ENCODE results near the gene LARP7.
"Not testable (repeated sequence)": the region's sequence is repeated elsewhere in the genome, so short reads cannot be mapped to it uniquely, and the experiment has no call there.

LARP7 gene

GRCh38 chr4:112604589-112604988 lies 32.4 kb upstream of the LARP7 start:
- peak; percentile 25 for DNase-seq (ENCODE audit: low read depth)
- no peak overlapping the region for H3K4me3 ChIP-seq (ENCODE audit: control insufficient read depth, low read depth, low read length)
- peak; percentile 72 for TF ChIP-seq CTCF (IDR thresholded peaks at IDR 0.05; ENCODE audit: control insufficient read depth, insufficient read depth, low read depth, low read length, missing control alignments)

- not testable (repeated sequence) for DNase-seq (ENCODE audit: low read depth)
Observed at GRCh38 chr4:112612814-112613213, 24.1 kb upstream of the LARP7 start.

GRCh38 chr4:112616984-112617383 lies 20.0 kb upstream of the LARP7 start:
- no peak for TF ChIP-seq CTCF (IDR thresholded peaks at IDR 0.05; ENCODE audit: control insufficient read depth, insufficient read depth, low read depth, low read length, missing control alignments)
- DNase-seq (ENCODE audit: low read depth), result no peak
- H3K4me3 ChIP-seq (ENCODE audit: control insufficient read depth, low read depth, low read length), result no peak overlapping the region

More at GRCh38 chr4:112612814-112613213, 24.1 kb upstream of the LARP7 start:
- not testable (repeated sequence) for H3K4me3 ChIP-seq (ENCODE audit: control insufficient read depth, low read depth, low read length)

GRCh38 chr4:112626228-112626627 lies 10.7 kb upstream of the LARP7 start:
- TF ChIP-seq CTCF (IDR thresholded peaks at IDR 0.05; ENCODE audit: control insufficient read depth, insufficient read depth, low read depth, low read length, missing control alignments), result no peak
- DNase-seq (ENCODE audit: low read depth), result no peak

GRCh38 chr4:112633477-112634235 lies 3.3 kb upstream of the LARP7 start:
- H3K4me3 ChIP-seq (ENCODE audit: control insufficient read depth, low read depth, low read length), result no peak overlapping the region
- no peak for DNase-seq (ENCODE audit: low read depth)

More at GRCh38 chr4:112626228-112626627, 10.7 kb upstream of the LARP7 start:
- H3K4me3 ChIP-seq (ENCODE audit: control insufficient read depth, low read depth, low read length), result no peak overlapping the region

GRCh38 chr4:112637552-112637866 lies 566 bp downstream of the LARP7 start:
- H3K4me3 ChIP-seq (ENCODE audit: control insufficient read depth, low read depth, low read length), result peak overlapping the region; percentile 90
- no peak for DNase-seq (ENCODE audit: low read depth)
- no peak for TF ChIP-seq CTCF (IDR thresholded peaks at IDR 0.05; ENCODE audit: control insufficient read depth, insufficient read depth, low read depth, low read length, missing control alignments)

More at GRCh38 chr4:112633477-112634235, 3.3 kb upstream of the LARP7 start:
- TF ChIP-seq CTCF (IDR thresholded peaks at IDR 0.05; ENCODE audit: control insufficient read depth, insufficient read depth, low read depth, low read length, missing control alignments), result peak; percentile 47

- no peak for TF ChIP-seq CTCF (IDR thresholded peaks at IDR 0.05; ENCODE audit: control insufficient read depth, insufficient read depth, low read depth, low read length, missing control alignments)
- DNase-seq (ENCODE audit: low read depth), result no peak
- no peak overlapping the region for H3K4me3 ChIP-seq (ENCODE audit: control insufficient read depth, low read depth, low read length)
Observed at GRCh38 chr4:112642526-112642925, 5.6 kb downstream of the LARP7 start.

GRCh38 chr4:112644595-112645535 lies 7.9 kb downstream of the LARP7 start:
- DNase-seq (ENCODE audit: low read depth); H3K4me3 ChIP-seq (ENCODE audit: control insufficient read depth, low read depth, low read length): not testable (repeated sequence)

Data from AG09309 (cell line).